ENCODE results near the gene STAB1. TPM values are rescaled to one million over a fixed set of nuclear protein-coding genes. Genes with fewer than 3 reads are reported as not detected.

STAB1 gene
- total RNA-seq, 1 donor from 2014 or later, result 0.42 TPM

DNA sequence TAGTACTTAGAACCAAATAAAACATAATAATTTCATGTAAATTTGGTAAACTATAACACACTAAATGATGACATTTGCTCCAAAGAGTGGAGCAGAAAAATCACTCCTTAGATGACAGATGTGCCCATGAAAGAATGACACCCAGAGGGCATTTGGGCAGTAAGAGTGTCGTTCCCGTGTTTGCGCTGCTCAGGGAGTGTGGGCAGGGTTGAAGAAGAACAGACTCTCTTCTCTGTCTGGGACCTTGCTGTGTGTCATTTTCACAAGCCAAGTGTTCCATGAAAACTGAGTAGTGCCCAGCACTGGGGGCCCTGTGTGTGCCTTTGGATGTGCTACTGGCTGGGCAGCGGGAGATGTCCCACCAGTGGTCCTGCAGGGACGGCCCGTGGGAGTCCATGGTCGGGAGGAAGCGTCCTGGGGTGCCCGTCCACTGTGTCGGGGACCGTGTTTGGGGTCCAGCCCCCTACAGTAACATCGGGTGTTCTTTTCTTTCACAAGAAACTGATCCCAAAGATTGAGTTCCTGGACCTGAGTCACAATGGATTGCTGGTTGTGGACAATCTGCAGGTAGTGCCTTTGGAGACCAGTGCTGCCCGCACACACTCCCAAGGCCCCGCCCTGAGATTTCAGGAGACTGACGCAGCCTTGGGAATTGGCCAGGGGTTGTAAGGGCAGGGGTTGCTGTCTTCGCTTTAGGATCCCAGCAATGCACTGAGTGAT lies 17.9 kb upstream of the STAB1 start:
- TF ChIP-seq, protein P1, sequence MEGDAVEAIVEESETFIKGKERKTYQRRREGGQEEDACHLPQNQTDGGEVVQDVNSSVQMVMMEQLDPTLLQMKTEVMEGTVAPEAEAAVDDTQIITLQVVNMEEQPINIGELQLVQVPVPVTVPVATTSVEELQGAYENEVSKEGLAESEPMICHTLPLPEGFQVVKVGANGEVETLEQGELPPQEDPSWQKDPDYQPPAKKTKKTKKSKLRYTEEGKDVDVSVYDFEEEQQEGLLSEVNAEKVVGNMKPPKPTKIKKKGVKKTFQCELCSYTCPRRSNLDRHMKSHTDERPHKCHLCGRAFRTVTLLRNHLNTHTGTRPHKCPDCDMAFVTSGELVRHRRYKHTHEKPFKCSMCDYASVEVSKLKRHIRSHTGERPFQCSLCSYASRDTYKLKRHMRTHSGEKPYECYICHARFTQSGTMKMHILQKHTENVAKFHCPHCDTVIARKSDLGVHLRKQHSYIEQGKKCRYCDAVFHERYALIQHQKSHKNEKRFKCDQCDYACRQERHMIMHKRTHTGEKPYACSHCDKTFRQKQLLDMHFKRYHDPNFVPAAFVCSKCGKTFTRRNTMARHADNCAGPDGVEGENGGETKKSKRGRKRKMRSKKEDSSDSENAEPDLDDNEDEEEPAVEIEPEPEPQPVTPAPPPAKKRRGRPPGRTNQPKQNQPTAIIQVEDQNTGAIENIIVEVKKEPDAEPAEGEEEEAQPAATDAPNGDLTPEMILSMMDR (IDR thresholded peaks at IDR 0.05; ENCODE audit: insufficient read depth, low read length, poor library complexity, severe bottlenecking), result no peak
- DNase-seq (ENCODE audit: low read depth), result no peak
- Histone ChIP-seq H3K4me3 (ENCODE audit: low read depth, low read length) (no peak overlapping the region), H3K27me3 (ENCODE audit: control insufficient read depth, insufficient read depth, low read length) (no peaks in the 10 kb centered on the region), H3K36me3 (ENCODE audit: control insufficient read depth, insufficient read depth, low read length) (peaks cover 20% of the 10 kb centered on the region)

DNA sequence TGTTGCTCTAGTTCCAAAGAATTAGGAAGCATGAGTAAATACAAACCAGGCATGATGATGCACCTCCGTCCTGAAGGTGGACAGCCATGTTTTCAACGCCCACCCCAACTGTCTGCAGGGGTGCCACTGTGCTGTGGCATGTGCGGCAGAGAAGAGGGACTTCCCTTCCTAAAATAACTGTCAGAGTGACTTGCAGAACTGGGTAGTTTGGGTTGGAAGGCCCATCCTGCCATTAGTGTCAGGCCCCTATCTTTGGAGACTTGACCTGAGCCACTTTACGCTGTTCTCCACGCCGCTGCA lies 17.4 kb upstream of the STAB1 start:
- H3K4me3 ChIP-seq (ENCODE audit: low read depth, low read length), result no peak overlapping the region
- H3K27me3 ChIP-seq (ENCODE audit: control insufficient read depth, insufficient read depth, low read length), result no peaks in the 10 kb centered on the region
- TF ChIP-seq, protein P1 (IDR thresholded peaks at IDR 0.05; ENCODE audit: insufficient read depth, low read length, poor library complexity, severe bottlenecking), result no peak
- peaks cover 17% of the 10 kb centered on the region for H3K36me3 ChIP-seq (ENCODE audit: control insufficient read depth, insufficient read depth, low read length)
- DNase-seq (ENCODE audit: low read depth), result no peak

DNA sequence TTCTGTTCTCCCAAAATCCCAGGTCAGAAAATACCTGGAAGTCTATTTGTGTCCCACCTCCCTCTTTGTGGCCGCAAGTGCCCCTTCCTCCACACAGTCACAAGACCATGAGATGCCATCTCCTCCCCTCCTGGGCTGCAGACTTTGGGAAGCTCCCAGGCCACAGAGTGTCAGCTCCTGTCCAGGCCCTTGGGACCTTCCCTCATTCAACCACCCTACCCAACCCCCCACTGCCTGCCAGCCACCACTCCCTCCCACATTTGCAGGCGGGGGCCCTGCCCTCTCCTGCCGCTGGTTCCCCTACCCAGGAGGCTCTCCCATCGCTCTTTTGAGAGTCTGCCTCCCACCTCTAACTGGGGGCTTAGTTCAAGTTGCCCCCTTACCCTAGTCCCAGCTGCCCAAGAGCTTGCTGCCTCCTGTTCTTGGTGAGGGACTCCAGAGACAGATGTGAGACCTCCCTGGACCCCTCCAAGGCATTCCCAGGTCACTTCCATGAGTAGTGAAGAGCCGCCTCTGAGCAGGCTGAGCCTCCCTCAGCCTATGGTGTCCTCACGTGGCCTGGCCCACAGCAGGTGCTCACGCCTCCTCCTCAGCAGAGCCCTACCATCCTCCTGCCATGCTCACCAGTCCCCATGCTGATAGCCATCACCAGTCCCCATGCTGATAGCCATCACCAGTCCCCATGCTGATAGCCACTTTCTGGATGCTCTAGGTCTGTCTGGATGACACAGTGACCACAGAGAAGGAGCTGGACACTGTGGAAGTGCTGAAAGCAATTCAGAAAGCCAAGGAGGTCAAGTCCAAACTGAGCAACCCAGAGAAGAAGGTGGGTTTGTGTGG lies 15.9 kb upstream of the STAB1 start:
- TF ChIP-seq, protein P1 (IDR thresholded peaks at IDR 0.05; ENCODE audit: insufficient read depth, low read length, poor library complexity, severe bottlenecking), result no peak
- DNase-seq (ENCODE audit: low read depth), result no peak
- Histone ChIP-seq H3K27me3 (ENCODE audit: control insufficient read depth, insufficient read depth, low read length) (no peaks in the 10 kb centered on the region), H3K4me3 (ENCODE audit: low read depth, low read length) (no peak overlapping the region), H3K36me3 (ENCODE audit: control insufficient read depth, insufficient read depth, low read length) (peaks cover 14% of the 10 kb centered on the region)

DNA sequence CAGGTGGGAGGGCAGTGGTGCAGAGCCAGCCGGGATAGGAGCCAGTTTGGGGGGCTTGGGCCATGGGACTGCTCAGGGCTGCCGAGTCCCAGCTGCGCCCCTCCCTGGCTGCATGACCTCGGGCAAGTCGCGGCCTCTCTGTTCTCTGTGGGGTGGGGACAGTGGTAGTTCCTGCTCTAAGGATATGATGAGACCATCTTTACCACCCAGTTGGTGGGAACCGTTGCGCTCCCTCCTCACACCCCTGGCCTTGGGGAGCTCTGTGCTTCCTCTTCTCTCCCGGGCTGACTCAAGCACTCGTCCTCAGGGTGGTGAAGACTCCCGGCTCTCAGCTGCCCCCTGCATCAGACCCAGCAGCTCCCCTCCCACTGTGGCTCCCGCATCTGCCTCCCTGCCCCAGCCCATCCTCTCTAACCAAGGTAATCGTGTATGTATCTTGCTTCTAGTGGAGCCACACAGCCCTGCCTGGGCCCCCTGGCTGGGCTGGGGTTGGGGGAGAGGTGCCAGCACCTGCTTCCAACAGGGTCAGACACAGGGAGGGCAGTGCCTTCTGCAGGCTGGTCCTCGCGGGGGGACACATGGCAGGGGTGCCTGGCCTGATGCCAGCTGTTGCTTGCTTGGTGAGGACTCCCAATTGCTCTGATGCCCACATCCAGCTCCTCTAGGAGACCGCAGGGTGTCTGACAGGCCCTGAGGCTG lies 15.1 kb upstream of the STAB1 start:
- peaks cover 14% of the 10 kb centered on the region for H3K36me3 ChIP-seq (ENCODE audit: control insufficient read depth, insufficient read depth, low read length)
- no peaks in the 10 kb centered on the region for H3K27me3 ChIP-seq (ENCODE audit: control insufficient read depth, insufficient read depth, low read length)

DNA sequence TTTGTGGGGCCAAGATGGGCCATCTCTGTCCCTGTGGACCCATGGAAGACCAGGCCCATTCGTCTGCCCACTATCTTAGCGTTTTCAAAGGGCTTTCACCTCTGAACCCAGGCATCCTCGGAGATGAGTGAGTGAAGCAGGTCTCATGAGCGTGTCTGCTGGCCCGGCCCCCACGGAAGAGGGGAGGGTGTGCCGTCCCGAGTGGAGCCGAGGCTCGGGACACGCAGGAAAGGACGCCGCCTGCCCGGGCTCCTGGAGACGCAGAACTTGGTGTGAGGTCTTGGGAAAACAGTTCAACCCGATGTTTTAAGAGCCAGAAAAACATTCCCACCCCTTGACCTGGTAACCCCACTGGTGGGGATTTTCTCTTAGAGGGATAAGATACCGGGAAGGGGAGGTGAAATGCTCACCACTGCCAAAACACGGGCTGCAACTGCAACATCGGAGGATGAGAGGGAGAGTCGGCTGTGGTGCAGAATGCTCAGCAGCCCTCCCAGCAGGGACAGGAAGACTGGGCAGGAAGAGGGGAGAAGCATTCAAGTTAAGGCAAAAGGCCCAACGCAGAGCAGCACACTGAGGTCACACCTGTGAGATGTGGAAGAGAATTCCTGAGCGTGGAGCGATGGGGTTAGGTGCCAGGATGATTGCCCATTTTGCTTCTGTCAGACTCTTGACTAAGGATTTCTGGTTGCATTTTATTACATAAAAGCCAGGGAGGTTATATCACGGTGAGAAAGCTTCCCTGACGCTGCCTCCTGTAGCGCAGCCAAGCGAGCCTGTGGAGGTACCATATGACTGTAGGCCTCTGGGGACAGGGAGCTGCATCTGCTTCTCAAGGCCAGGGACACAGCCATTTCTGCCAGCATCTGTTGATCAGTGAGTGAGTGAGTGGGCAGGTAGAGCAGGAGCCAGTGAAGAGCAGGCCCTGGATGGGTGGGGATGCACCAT lies 14.1 kb upstream of the STAB1 start:
- H3K36me3 ChIP-seq (ENCODE audit: control insufficient read depth, insufficient read depth, low read length), result peaks cover 14% of the 10 kb centered on the region
- no peaks in the 10 kb centered on the region for H3K27me3 ChIP-seq (ENCODE audit: control insufficient read depth, insufficient read depth, low read length)
- TF ChIP-seq, protein P1 (IDR thresholded peaks at IDR 0.05; ENCODE audit: insufficient read depth, low read length, poor library complexity, severe bottlenecking), result no peak
- H3K4me3 ChIP-seq (ENCODE audit: low read depth, low read length), result no peak overlapping the region
- DNase-seq (ENCODE audit: low read depth), result no peak

More for the DNA sequence above, 15.1 kb upstream of the STAB1 start:
- H3K4me3 ChIP-seq (ENCODE audit: low read depth, low read length), result no peak overlapping the region
- TF ChIP-seq, protein P1 (IDR thresholded peaks at IDR 0.05; ENCODE audit: insufficient read depth, low read length, poor library complexity, severe bottlenecking), result no peak
- DNase-seq (ENCODE audit: low read depth), result no peak
